ENCODE measurements around the gene KBTBD7.

DNA sequence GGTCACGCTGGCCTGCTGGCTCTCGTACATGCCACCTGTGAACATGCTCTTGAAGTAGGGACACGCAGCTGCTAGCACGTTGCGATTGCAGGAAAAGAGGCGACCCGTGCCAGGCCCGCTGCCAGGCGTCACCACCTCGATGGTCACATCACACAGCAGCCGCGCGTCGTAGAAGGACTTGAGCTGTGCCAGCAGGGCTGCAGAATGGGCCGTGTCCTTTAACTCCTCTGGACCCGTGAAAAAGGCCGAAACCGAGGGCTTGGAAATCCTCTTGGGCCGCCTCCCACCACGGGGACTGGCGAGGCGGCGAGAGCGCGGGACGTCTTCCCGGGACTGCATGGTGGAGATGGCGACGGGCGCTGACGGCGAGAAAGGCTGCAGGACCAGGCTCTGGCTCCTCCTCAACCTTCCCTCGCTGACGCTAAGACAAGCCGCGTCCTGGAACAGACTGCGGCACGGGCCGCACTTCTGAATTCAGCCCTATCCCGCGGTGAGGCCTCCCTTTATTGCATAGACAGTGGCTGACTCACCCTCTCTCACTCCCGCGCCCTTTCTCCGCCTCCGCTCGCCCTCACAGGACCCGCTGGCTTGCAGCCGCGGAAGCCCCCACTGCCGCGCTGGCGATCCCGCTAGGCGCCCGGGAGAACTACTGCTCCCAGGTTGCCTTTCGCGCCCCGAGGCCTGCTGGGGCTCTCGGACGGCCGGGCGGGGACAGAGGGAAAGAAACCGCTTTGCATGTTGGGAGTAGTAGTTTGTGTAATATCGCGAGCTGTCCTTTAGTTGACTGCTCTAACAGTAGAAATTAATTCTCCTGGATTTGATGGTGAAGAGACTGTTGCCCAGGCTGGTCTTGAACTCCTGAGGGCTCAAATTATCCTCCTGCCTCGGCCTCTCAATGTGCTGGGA is at the start of gene KBTBD7:
- no peak for TF ChIP-seq EP300 (IDR thresholded peaks at IDR 0.05)
- peak; percentile 85 to 95 for TF ChIP-seq POLR2AphosphoS5 (IDR thresholded peaks at IDR 0.05)
- TF ChIP-seq, protein P1, sequence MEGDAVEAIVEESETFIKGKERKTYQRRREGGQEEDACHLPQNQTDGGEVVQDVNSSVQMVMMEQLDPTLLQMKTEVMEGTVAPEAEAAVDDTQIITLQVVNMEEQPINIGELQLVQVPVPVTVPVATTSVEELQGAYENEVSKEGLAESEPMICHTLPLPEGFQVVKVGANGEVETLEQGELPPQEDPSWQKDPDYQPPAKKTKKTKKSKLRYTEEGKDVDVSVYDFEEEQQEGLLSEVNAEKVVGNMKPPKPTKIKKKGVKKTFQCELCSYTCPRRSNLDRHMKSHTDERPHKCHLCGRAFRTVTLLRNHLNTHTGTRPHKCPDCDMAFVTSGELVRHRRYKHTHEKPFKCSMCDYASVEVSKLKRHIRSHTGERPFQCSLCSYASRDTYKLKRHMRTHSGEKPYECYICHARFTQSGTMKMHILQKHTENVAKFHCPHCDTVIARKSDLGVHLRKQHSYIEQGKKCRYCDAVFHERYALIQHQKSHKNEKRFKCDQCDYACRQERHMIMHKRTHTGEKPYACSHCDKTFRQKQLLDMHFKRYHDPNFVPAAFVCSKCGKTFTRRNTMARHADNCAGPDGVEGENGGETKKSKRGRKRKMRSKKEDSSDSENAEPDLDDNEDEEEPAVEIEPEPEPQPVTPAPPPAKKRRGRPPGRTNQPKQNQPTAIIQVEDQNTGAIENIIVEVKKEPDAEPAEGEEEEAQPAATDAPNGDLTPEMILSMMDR (IDR thresholded peaks at IDR 0.05) = peak; percentile 5 to 17 (median 7)
- TF ChIP-seq POLR2A (IDR thresholded peaks at IDR 0.05; ENCODE audit: low read depth) = no peak

Data from esophagus muscularis mucosa (tissue), 4 donors.